Measurements from ENCODE around the gene NEK10. TPM values are rescaled to one million over a fixed set of nuclear protein-coding genes. Genes with fewer than 3 reads are reported as not detected.

NEK10 gene
- total and polyA plus RNA-seq, 2 of the 13 experiments (the other 11 are each of a cell fraction or from before 2014, with no cell fraction given), result 2.8 to 14.2 TPM

GRCh38 chr3:27127195-27127594 is 242.0 kb downstream of the NEK10 start (continued):
- TF ChIP-seq HINFP (CRISPR knock-in tag; IDR thresholded peaks at IDR 0.05; ENCODE audit: low read depth) (no peak), ZNF83 (CRISPR knock-in tag; IDR thresholded peaks at IDR 0.05; ENCODE audit: borderline replicate concordance) (no peak), ZNF543 (CRISPR knock-in tag; IDR thresholded peaks at IDR 0.05) (no peak), ZFX (CRISPR knock-in tag; IDR thresholded peaks at IDR 0.05; ENCODE audit: low read depth) (no peak), KLF15 (CRISPR knock-in tag; IDR thresholded peaks at IDR 0.05; ENCODE audit: borderline replicate concordance) (no peak), SNAPC4 (CRISPR knock-in tag; IDR thresholded peaks at IDR 0.05) (no peak), GTF2F1 (IDR thresholded peaks at IDR 0.05; ENCODE audit: low read length) (no peak), ZNF614 (CRISPR knock-in tag; IDR thresholded peaks at IDR 0.05; ENCODE audit: borderline replicate concordance) (0 out of 2 replicates have a peak, but pooled peaks have one; percentile 41), ZNF530 (CRISPR knock-in tag; IDR thresholded peaks at IDR 0.05; ENCODE audit: low read depth) (no peak), RFX5 (IDR thresholded peaks at IDR 0.05; ENCODE audit: low read depth, low read length) (no peak), ZNF563 (CRISPR knock-in tag; IDR thresholded peaks at IDR 0.05) (no peak), E2F2 (CRISPR knock-in tag; IDR thresholded peaks at IDR 0.05; ENCODE audit: borderline replicate concordance) (no peak), SRSF4 (IDR thresholded peaks at IDR 0.05; ENCODE audit: low read depth, low read length, poor library complexity, severe bottlenecking) (no peak), ZC3H13 (CRISPR knock-in tag; IDR thresholded peaks at IDR 0.05) (no peak), MLXIP (CRISPR knock-in tag; IDR thresholded peaks at IDR 0.05; ENCODE audit: borderline replicate concordance) (no peak), ZNF460 (CRISPR knock-in tag; IDR thresholded peaks at IDR 0.05; ENCODE audit: borderline replicate concordance) (no peak), KDM5B (CRISPR knock-in tag; IDR thresholded peaks at IDR 0.05; ENCODE audit: borderline replicate concordance) (no peak), GATA4 (IDR thresholded peaks at IDR 0.05; ENCODE audit: borderline replicate concordance, low read depth) (peak; percentile 37; the same call in 1 of the 2 replicates), CREBL2 (CRISPR knock-in tag; IDR thresholded peaks at IDR 0.05; ENCODE audit: borderline replicate concordance) (no peak)

Measured in HepG2 (cell line).